Activated CD4-positive, alpha-beta T cell treated with anti-CD3 and anti-CD28 coated beads, Interleukin-2, amount 10 ng/mL, durations not matched to agents 7 days and 5 days (primary cell): ENCODE data around the gene ANO6. TPM values are rescaled to one million over a fixed set of nuclear protein-coding genes. Genes with fewer than 3 reads are reported as not detected.

Experiments used
- CTCF ChIA-PET: fragments of 350-600 bp; sonication (Branson Sonifier 250); formaldehyde crosslinking; loops from one replicate; lab custom pipeline; 2021; ENCODE audit warnings: antibody characterized with exemption; lab: Charles Lee
- POLR2A ChIA-PET: fragments of 350-600 bp; sonication (Branson Sonifier 250); formaldehyde crosslinking; loops from one replicate; lab custom pipeline; 2021; ENCODE audit warnings: antibody characterized with exemption; lab: Charles Lee
- DNase-seq: peaks from one replicate; pipeline ENCODE4 v3.0.0-alpha.2; 2020
- H3K27ac Mint-ChIP-seq: one replicate; pipeline ENCODE4 v1.8.0; 2021; ENCODE audit warnings: mild to moderate bottlenecking, moderate library complexity, mixed read lengths
- H3K27me3 Mint-ChIP-seq: one replicate; pipeline ENCODE4 v1.8.0; 2021; ENCODE audit warnings: mixed read lengths
- H3K36me3 Mint-ChIP-seq: one replicate; pipeline ENCODE4 v1.8.0; 2021; ENCODE audit warnings: low read depth, mixed read lengths
- H3K4me1 Mint-ChIP-seq: one replicate; pipeline ENCODE4 v1.8.0; 2021; ENCODE audit warnings: mixed read lengths
- H3K4me3 Mint-ChIP-seq: one replicate; pipeline ENCODE4 v1.8.0; 2021; ENCODE audit warnings: mild to moderate bottlenecking, moderate library complexity, mixed read lengths
- H3K9me3 Mint-ChIP-seq: one replicate; pipeline ENCODE4 v1.8.0; 2021; ENCODE audit warnings: mixed read lengths
- total RNA-seq, 2 experiments: library from RNA; stranded (reverse); gene quantifications; one replicate each; pipeline ENCODE4 v1.2.3, GENCODE V29; 2021

The ANO6 gene
- total RNA-seq, 2 experiments from 2014 or later, result 27.3 to 32.0 TPM

DNA sequence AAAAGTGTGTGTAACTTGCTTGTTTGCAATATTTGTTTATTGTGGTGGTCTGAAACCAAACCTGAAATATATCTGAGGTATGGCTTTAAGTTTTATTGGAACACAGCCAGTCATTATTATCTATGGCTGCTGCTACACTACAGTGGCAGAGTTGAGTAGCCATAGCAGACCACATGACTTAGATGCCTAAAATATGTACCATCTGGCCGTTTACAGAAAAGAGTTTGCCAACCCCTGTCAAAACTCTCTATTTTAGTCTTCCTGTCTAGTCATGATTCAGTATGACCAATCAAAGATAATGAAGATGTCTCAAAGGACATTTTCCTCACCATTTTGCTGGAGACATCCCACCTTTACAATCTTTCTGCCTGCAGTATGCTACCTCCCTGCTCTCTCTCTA, 242.3 kb downstream of the ANO6 start:
- ChIA-PET CTCF (no interaction called here), POLR2A (no interaction called here)
- Mint-ChIP-seq H3K27me3 (peaks cover 9% of the 10 kb centered on the region), H3K36me3 (no peaks in the 10 kb centered on the region), H3K4me3 (no peak overlapping the region), H3K9me3 (no peaks in the 10 kb centered on the region), H3K4me1 (no peaks in the 10 kb centered on the region), H3K27ac (no peak overlapping the region)
- no peak for DNase-seq

GRCh38 chr12:45458854-45459807, 243.2 kb downstream of the ANO6 start:
- CTCF ChIA-PET, result no interaction called here
- POLR2A ChIA-PET, result no interaction called here
- no peaks in the 10 kb centered on the region for H3K36me3 Mint-ChIP-seq

DNA sequence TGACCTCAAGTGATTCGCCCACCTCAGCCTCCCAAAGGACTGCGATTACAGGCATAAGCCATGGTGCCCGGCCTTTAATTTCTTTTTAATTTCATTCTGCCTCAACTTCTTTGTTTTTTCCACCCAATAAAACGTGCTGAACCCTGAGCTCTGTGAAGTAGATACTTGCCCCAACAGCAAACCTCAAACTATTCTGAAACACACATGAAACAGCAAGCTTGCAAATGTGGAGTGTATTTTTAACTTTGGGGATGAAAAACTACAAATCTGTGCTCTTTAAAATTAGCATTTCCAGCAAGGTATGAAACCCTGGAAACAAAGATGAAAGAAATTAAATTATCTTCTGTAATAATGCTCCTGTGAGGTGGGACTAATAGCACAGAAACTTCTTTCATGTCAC, 246.6 kb downstream of the ANO6 start:
- CTCF ChIA-PET, result interaction anchor here (1.2 kb wide), 1 partner anchor 283 kb away, joined by 3 read pairs; no protein-coding TSS in a partner anchor
- POLR2A ChIA-PET, result no interaction called here
- Mint-ChIP-seq H3K4me3 (no peak overlapping the region), H3K36me3 (no peaks in the 10 kb centered on the region), H3K4me1 (no peaks in the 10 kb centered on the region), H3K27ac (no peak overlapping the region), H3K9me3 (no peaks in the 10 kb centered on the region), H3K27me3 (peaks cover 19% of the 10 kb centered on the region)
- DNase-seq, result no peak

More at GRCh38 chr12:45458854-45459807, 243.2 kb downstream of the ANO6 start:
- Mint-ChIP-seq H3K4me1 (no peaks in the 10 kb centered on the region), H3K27me3 (peaks cover 9% of the 10 kb centered on the region), H3K9me3 (no peaks in the 10 kb centered on the region), H3K27ac (no peak overlapping the region), H3K4me3 (no peak overlapping the region)
- no peak for DNase-seq

- no peak overlapping the region for H3K4me3 Mint-ChIP-seq
- no peak for DNase-seq
- peaks cover 4% of the 10 kb centered on the region for H3K4me1 Mint-ChIP-seq
- H3K9me3 Mint-ChIP-seq, result no peaks in the 10 kb centered on the region
- POLR2A ChIA-PET, result no interaction called here
- peaks cover 19% of the 10 kb centered on the region for H3K27me3 Mint-ChIP-seq
- CTCF ChIA-PET, result no interaction called here
- H3K27ac Mint-ChIP-seq, result no peak overlapping the region
- no peaks in the 10 kb centered on the region for H3K36me3 Mint-ChIP-seq
Measured at GRCh38 chr12:45464699-45465098, 248.8 kb downstream of the ANO6 start.

DNA sequence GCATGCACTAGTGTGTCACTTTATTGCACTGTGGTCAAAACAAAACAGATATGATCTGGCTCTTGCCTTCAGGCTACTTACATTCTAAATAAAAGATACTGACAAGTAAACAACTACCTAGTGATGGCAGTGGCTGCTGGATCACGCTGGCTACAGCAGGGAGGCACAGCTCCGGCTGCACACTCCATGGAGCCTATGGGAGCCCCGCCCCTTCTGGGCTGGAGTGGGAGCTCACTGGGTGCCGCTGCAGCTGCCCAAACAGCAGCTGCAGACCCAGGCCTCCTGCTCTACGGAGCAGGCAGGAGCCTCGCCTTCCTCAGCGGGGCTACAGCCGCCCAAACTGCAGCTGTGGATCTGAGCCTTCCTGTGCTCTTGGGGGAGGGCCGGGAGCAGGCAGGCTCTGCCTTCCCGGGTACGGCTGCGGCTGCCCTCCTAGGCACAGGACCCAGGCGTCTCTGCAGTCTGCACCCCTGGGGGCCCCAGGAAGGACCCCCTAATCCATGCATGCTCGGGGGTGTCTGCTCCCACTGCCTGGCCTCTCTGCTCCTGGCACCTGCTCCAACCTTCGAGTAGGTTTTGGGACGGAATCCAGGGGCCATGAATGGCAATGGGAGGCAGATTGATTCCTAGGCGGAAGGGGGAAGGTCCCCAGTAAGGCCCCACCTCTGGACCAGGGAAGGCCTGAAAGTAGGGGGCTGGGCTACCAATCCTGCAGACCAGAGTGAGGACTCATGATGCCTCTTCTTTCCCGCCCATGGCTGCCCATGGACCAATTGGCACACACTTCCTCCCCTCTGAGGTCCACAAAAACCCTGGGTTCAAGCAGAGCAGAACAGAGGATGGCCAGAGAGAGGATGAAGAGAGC, 253.1 kb downstream of the ANO6 start:
- Mint-ChIP-seq H3K27me3 (peaks cover 9% of the 10 kb centered on the region), H3K4me3 (no peak overlapping the region), H3K4me1 (peaks cover 11% of the 10 kb centered on the region), H3K36me3 (no peaks in the 10 kb centered on the region), H3K9me3 (peaks cover 6% of the 10 kb centered on the region), H3K27ac (no peak overlapping the region)
- DNase-seq, result no peak
- ChIA-PET CTCF (interaction anchor here (0.9 kb wide), 1 partner anchor 9 kb away, joined by 3 read pairs; no protein-coding TSS in a partner anchor), POLR2A (no interaction called here)

DNA sequence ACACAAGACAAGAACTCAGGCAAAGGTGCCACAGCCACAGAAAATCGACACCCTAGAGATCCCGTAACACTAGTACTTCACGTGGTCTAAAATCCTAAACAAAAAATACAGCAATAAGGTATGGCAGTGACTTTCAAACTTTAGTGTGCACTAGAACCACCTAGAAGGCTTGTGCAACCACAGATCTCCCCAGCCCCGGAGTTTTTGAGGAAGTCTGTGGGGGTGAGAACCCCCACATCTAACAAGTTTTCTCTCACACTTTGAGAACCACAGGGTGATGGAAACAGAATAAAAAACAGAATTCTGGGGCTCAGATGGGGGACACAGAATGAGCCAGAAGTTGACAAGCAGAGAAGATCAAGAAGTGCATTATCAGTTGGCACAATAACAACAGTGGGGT, 254.0 kb downstream of the ANO6 start:
- no peak overlapping the region for H3K27ac Mint-ChIP-seq
- ChIA-PET CTCF (no interaction called here), POLR2A (no interaction called here)
- H3K4me1 Mint-ChIP-seq, result peaks cover 11% of the 10 kb centered on the region
- DNase-seq, result no peak
- H3K4me3 Mint-ChIP-seq, result no peak overlapping the region
- H3K27me3 Mint-ChIP-seq, result peaks cover 5% of the 10 kb centered on the region
- peaks cover 6% of the 10 kb centered on the region for H3K9me3 Mint-ChIP-seq
- no peaks in the 10 kb centered on the region for H3K36me3 Mint-ChIP-seq

- Mint-ChIP-seq H3K4me1 (peaks cover 11% of the 10 kb centered on the region), H3K27ac (no peak overlapping the region), H3K9me3 (peaks cover 11% of the 10 kb centered on the region), H3K27me3 (peaks cover under 1% of the 10 kb centered on the region), H3K4me3 (no peak overlapping the region), H3K36me3 (no peaks in the 10 kb centered on the region)
- no peak for DNase-seq
- POLR2A ChIA-PET, result no interaction called here
- CTCF ChIA-PET, result no interaction called here
Measured at GRCh38 chr12:45473636-45474035, 257.7 kb downstream of the ANO6 start.

DNA sequence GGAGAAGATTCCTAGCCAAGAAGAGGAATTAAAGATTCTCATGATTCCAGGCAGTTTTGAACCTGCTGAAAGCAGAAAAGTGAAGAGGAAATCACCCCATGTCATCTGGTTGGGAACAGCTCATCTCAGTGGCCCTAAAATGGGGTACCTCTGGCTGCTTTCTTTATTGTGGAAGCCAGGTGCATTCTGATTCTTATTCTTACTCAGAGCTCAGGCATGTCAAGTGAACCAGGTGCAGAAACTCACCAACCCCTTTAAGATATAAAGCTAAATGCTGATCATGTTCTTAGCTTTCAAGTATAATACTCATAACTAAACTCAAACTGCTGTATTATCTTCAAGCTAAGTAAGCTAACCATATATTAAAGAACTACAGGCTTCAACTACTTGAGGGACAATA, 259.7 kb downstream of the ANO6 start:
- Mint-ChIP-seq H3K9me3 (peaks cover 12% of the 10 kb centered on the region), H3K4me3 (no peak overlapping the region), H3K4me1 (no peaks in the 10 kb centered on the region), H3K36me3 (no peaks in the 10 kb centered on the region), H3K27me3 (peaks cover 7% of the 10 kb centered on the region), H3K27ac (no peak overlapping the region)
- CTCF ChIA-PET, result interaction anchor here (1.0 kb wide), 1 partner anchor 68 kb away, joined by 3 read pairs; no protein-coding TSS in a partner anchor
- POLR2A ChIA-PET, result no interaction called here
- DNase-seq, result no peak

GRCh38 chr12:45477526-45477925, 261.6 kb downstream of the ANO6 start:
- Mint-ChIP-seq H3K9me3 (peaks cover 12% of the 10 kb centered on the region), H3K27me3 (peaks cover 7% of the 10 kb centered on the region), H3K4me3 (no peak overlapping the region), H3K27ac (no peak overlapping the region), H3K36me3 (no peaks in the 10 kb centered on the region), H3K4me1 (no peaks in the 10 kb centered on the region)
- no peak for DNase-seq
- ChIA-PET CTCF (no interaction called here), POLR2A (no interaction called here)

DNA sequence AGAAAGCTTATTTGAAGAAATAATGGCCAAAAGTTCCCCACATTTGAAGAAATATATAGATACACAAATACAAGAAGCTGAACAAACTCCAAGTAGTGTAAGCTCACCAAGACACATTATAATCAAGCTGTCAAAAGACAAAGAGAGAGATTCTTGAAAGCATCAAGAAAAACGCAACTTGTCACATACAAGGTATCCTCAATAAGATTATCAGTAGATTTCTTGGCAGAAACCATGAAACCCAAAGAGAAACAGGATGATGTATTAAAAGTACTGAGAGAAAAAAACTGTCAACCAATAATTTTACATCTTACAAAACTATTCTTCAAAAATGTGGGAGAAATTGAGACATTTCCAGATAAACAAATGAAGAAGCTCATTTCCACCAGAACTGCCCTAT, 263.0 kb downstream of the ANO6 start:
- DNase-seq, result no peak
- POLR2A ChIA-PET, result no interaction called here
- Mint-ChIP-seq H3K4me3 (no peak overlapping the region), H3K27ac (no peak overlapping the region), H3K4me1 (no peaks in the 10 kb centered on the region), H3K36me3 (no peaks in the 10 kb centered on the region), H3K27me3 (peaks cover 7% of the 10 kb centered on the region), H3K9me3 (peaks cover 6% of the 10 kb centered on the region)
- CTCF ChIA-PET, result interaction anchor here (1.3 kb wide), 1 partner anchor 10 kb away, joined by 3 read pairs; no protein-coding TSS in a partner anchor

DNA sequence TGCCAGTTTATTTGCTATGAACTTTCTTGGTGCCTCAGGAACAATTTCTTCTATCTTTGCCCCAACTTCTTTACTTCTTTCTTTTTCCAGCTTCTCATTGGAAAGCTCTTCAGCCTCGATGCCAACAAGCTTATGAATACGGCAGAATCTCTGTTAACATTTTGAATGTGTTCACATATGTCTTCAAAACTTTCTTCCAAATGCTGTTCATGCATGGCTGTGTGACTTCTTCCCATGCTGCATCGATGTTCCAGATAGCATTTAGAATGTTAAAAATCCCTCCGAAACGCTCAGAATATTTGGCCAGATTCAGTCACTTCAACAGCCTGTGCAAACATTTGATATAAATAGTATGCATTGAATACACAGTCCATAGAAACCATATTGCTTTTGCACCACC, 265.9 kb downstream of the ANO6 start:
- Mint-ChIP-seq H3K27me3 (peaks cover 7% of the 10 kb centered on the region), H3K9me3 (peaks cover 6% of the 10 kb centered on the region), H3K27ac (no peak overlapping the region), H3K36me3 (no peaks in the 10 kb centered on the region), H3K4me3 (no peak overlapping the region), H3K4me1 (no peaks in the 10 kb centered on the region)
- ChIA-PET CTCF (interaction anchor here (1.0 kb wide), 1 partner anchor 68 kb away, joined by 3 read pairs; no protein-coding TSS in a partner anchor), POLR2A (no interaction called here)
- no peak for DNase-seq

- peaks cover 7% of the 10 kb centered on the region for H3K27me3 Mint-ChIP-seq
- no peak overlapping the region for H3K27ac Mint-ChIP-seq
- H3K4me3 Mint-ChIP-seq, result no peak overlapping the region
- POLR2A ChIA-PET, result no interaction called here
- no peak for DNase-seq
- H3K4me1 Mint-ChIP-seq, result no peaks in the 10 kb centered on the region
- CTCF ChIA-PET, result no interaction called here
- H3K36me3 Mint-ChIP-seq, result no peaks in the 10 kb centered on the region
- H3K9me3 Mint-ChIP-seq, result peaks cover 2% of the 10 kb centered on the region
Measured at GRCh38 chr12:45483571-45483970, 267.7 kb downstream of the ANO6 start.
